Mucosa of rectum (tissue), 2 donors: Measurements from ENCODE around the gene TOMM20.

Experiments used
- H3K27ac ChIP-seq, 2 donors: one replicate each; pipeline ENCODE4 v1.7.0; 2013; ENCODE audit warnings: inconsistent platforms in 2 of 2, low read depth in 2 of 2, low read length in 2 of 2
- H3K27me3 ChIP-seq, 2 donors: one replicate each; pipeline ENCODE4 v1.7.0; 2013; ENCODE audit warnings: low read length in 2 of 2; ENCODE audit not compliant: control insufficient read depth in 2 of 2, insufficient read depth in 2 of 2
- H3K36me3 ChIP-seq, 2 donors: one replicate each; pipeline ENCODE4 v1.7.0; 2013; ENCODE audit warnings: low read length in 2 of 2; ENCODE audit not compliant: control insufficient read depth in 2 of 2, insufficient read depth in 2 of 2
- H3K4me1 ChIP-seq, 2 donors: one replicate each; pipeline ENCODE4 v1.7.0; 2013; ENCODE audit warnings: low read length in 2 of 2, mild to moderate bottlenecking in 1 of 2; ENCODE audit not compliant: control insufficient read depth in 2 of 2, insufficient read depth in 2 of 2
- H3K4me3 ChIP-seq, 2 donors: one replicate each; pipeline ENCODE4 v1.7.0; 2013; ENCODE audit warnings: low read length in 2 of 2
- H3K9ac ChIP-seq, 2 donors: one replicate each; pipeline ENCODE4 v1.7.0; 2013; ENCODE audit warnings: low read length in 2 of 2, low read depth in 1 of 2, mild to moderate bottlenecking in 1 of 2
- H3K9me3 ChIP-seq, 2 donors: one replicate each; pipeline ENCODE4 v1.7.0; 2013; ENCODE audit warnings: low read length in 2 of 2; ENCODE audit not compliant: control insufficient read depth in 2 of 2
- donor health status: healthy.
- donor health status: Normal muscosa, but diverticular disease.

Gene TOMM20

DNA sequence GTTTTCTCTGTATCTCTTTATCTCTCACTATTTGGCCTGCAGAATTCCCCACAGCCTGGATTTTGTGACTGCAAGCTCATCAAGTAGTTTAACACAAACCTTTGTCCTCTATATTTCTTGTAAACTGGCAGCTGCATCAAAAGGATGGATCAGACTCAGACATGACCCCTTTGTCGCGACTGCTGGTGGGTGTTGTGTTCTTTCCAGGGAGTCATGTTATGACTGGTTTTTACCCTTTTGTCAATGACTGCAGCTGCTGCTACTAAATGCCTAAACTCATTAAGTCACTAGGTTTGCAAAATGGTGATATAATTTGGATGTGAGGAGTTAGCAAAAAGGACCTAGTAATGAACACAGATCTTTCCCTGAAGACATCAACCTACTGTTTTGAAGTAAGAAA lies 10.2 kb upstream of the TOMM20 start:
- H3K9ac ChIP-seq, result no peak overlapping the region
- no peak overlapping the region for H3K27ac ChIP-seq
- H3K9me3 ChIP-seq, result no peaks in the 10 kb centered on the region
- H3K4me1 ChIP-seq, result no peaks in the 10 kb centered on the region
- H3K4me3 ChIP-seq, result no peak overlapping the region
- no peaks in the 10 kb centered on the region for H3K27me3 ChIP-seq
- H3K36me3 ChIP-seq, result peaks cover 57 to 58% of the 10 kb centered on the region in 2 donors

DNA sequence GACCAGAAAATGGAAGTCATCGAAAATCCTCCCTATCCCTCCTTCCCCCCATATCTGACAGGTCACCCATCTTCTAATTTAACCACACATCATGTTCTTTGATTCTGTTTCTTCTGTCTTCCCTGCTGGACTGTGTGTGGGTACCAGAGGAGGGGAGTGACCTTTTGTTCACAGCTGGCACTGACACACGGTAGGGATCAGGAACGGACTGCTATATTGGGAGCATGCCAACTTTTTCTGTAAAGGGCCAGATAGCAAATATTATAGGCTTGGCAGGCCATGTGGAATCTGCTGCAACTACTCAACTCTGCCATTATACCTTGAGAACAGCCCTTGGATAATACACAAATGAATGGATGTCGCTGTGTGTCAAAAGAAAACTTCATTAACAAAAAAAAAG lies 7.5 kb upstream of the TOMM20 start:
- H3K4me3 ChIP-seq, result no peak overlapping the region
- H3K27me3 ChIP-seq, result no peaks in the 10 kb centered on the region
- no peaks in the 10 kb centered on the region for H3K9me3 ChIP-seq
- no peaks in the 10 kb centered on the region for H3K4me1 ChIP-seq
- H3K27ac ChIP-seq, result no peak overlapping the region
- no peak overlapping the region for H3K9ac ChIP-seq
- peaks cover 45 to 57% of the 10 kb centered on the region in 2 donors for H3K36me3 ChIP-seq

GRCh38 chr1:235134171-235134570 lies 5.5 kb upstream of the TOMM20 start:
- Histone ChIP-seq H3K4me1 (no peaks in the 10 kb centered on the region), H3K27ac (no peak overlapping the region), H3K9me3 (no peaks in the 10 kb centered on the region), H3K9ac (no peak overlapping the region), H3K4me3 (no peak overlapping the region), H3K36me3 (peaks cover 37 to 46% of the 10 kb centered on the region in 2 donors), H3K27me3 (no peaks in the 10 kb centered on the region)

DNA sequence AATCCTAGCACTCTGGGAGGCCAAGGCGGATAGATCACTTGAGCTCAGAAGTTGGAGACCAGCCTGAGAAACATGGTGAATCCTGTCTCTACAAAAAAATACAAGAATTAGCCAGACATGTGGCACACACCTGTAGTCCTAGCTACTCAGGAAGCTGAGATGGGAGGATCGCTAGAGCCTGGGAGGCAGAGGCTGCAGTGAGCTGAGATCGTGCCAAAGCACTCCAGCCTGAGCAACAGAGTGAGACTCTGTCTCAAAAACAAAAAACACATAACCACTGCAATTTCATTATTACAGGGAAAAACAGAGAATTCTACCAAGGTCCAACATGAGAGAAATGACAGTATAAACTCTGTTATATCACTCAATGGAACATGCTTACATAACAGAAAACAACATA lies 4.4 kb upstream of the TOMM20 start:
- Histone ChIP-seq H3K9me3 (no peaks in the 10 kb centered on the region), H3K27ac (no peak overlapping the region), H3K36me3 (peaks cover 28 to 42% of the 10 kb centered on the region in 2 donors), H3K4me3 (no peak overlapping the region), H3K27me3 (no peaks in the 10 kb centered on the region), H3K4me1 (no peaks in the 10 kb centered on the region), H3K9ac (no peak overlapping the region)

DNA sequence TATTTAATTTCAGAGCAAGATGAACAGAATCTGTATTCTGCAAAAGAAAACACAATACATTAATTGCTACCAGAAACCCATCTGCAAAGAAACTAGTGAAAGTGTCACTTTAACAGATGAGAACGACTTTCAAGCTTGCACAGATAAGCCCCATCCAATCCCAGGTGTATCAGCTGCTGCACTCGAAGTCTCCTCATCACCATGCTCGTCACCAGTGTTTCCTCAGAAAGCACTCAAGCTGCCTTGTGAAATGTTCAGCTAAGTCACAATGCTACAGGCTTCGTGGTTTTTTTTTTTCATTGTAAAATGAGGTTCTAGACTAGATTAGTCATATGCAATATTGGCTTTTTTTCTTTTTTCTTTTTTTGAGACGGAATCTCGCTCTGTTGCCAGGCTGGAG lies 3.3 kb upstream of the TOMM20 start:
- Histone ChIP-seq H3K9ac (no peak overlapping the region), H3K27me3 (no peaks in the 10 kb centered on the region), H3K9me3 (no peaks in the 10 kb centered on the region), H3K4me1 (peaks cover 0 to 5% of the 10 kb centered on the region in 2 donors), H3K4me3 (no peak overlapping the region), H3K36me3 (peaks cover 17 to 35% of the 10 kb centered on the region in 2 donors), H3K27ac (no peak overlapping the region)

DNA sequence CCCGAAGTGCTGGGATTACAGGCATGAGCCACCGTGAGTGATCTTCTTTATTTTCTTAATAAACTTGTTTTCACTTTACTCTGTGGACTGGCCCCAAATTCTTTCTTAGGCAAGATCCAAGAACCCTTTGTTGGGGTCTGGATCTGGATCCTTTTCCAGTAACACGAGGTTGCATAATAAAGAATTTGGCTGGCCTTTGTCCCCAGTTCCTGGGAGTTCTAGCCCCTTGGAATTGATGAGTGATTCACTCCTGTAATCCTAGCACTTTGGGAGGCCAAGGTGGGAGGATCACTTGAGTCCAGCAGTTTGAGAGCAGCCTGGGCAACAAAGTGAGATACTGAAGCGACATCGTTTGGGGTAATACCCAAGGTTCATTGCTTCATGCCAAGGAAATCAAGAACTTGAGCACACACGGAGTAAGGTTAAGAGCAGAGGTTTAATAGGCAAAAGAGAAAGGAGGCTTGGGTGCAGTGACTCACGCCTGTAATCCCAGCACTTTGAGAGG lies 2.2 kb upstream of the TOMM20 start:
- H3K9ac ChIP-seq, result no peak overlapping the region

GRCh38 chr1:235129774-235130570 lies 1.3 kb upstream of the TOMM20 start:
- Histone ChIP-seq H3K27me3 (no peaks in the 10 kb centered on the region), H3K27ac (no peak overlapping the region), H3K9me3 (no peaks in the 10 kb centered on the region), H3K36me3 (peaks cover 2 to 19% of the 10 kb centered on the region in 2 donors), H3K9ac (no peak overlapping the region), H3K4me3 (no peak overlapping the region), H3K4me1 (peaks cover 0 to 5% of the 10 kb centered on the region in 2 donors)

More for the DNA sequence above, 2.2 kb upstream of the TOMM20 start:
- Histone ChIP-seq H3K4me3 (no peak overlapping the region), H3K9me3 (no peaks in the 10 kb centered on the region), H3K36me3 (peaks cover 7 to 24% of the 10 kb centered on the region in 2 donors), H3K27me3 (no peaks in the 10 kb centered on the region), H3K27ac (no peak overlapping the region), H3K4me1 (peaks cover 0 to 5% of the 10 kb centered on the region in 2 donors)

DNA sequence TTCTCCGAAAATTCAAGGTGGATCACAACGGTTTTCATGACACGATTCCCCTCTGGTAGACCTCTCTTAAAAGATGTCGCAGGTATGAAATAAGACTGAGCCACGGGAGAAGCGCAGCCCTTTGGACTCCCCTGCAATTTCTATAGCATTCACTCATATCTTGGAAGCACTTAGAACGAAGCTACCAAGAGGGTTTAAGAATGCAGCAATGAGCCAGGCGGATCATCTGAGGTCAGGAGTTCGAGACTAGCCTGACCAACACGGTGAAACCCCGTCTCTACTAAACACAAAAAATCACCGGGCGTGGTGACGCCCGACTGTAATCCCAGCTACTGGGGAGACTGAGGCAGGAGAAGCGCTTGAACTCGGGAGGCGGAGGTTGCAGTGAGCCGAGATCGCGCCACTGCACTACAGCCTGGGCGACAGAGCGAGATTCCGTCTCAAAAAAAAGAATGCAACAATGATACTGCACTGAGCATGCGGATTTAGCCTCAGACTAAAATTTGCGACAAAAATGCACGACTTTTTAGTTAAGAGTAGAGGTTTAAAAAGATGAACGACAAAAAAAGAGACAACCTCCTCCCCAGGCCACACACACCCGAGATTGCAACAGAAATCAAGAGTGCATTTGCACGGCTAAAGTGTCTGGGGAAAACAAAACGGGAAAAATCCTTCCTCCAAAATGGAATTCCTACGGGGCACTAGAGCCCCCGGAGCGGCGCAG lies 743 bp downstream of the TOMM20 start:
- Histone ChIP-seq H3K9ac (peak overlapping the region; percentile 96), H3K27ac (peak overlapping the region; percentile 86 to 91), H3K4me3 (peak overlapping the region; percentile 95 to 98), H3K9me3 (no peaks in the 10 kb centered on the region), H3K27me3 (no peaks in the 10 kb centered on the region), H3K4me1 (peaks cover 0 to 5% of the 10 kb centered on the region in 2 donors), H3K36me3 (peaks cover 0 to 6% of the 10 kb centered on the region in 2 donors)

DNA sequence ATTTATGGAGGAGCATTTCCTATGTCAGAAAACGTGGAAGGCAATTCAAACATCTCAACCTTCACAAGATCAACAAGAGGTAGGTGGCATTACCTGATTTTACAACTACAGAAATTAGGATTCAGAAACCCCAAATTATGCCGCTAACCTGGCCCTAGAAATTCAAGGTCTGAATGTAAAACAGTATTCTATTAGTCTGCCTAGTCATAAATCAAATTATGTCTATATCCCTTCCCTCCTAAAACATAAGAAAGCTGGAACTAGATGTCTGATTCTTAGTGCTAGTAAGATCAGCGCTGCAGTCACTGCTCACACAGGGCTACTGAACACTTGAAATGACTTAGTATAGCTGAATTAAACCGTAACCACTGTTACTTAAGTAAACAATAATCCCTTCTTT lies 1.4 kb downstream of the TOMM20 start:
- peaks cover 0 to 6% of the 10 kb centered on the region in 2 donors for H3K36me3 ChIP-seq
- peak overlapping the region; percentile 96 for H3K9ac ChIP-seq
- H3K4me1 ChIP-seq, result peaks cover 0 to 5% of the 10 kb centered on the region in 2 donors
- H3K4me3 ChIP-seq, result peak overlapping the region; percentile 95 to 98
- H3K27me3 ChIP-seq, result no peaks in the 10 kb centered on the region
- no peak overlapping the region for H3K27ac ChIP-seq
- no peaks in the 10 kb centered on the region for H3K9me3 ChIP-seq

DNA sequence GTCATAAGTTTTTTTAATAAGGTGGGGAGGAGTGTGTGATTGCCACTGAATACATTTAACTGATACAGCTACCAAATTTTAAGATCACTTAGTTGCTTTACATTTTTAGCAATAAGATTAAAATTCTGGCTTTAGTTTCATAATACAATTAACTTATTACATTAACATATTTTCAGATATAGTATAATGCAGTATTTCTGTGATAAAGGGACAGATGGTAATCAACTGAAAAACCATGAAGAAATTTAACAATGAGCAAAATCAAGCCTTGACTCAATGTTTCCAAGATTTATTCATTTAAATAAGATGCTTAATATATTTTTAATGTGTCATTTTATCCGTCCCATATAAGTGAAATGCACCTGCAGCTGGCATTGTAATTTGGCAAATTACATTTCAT lies 4.0 kb downstream of the TOMM20 start:
- H3K36me3 ChIP-seq, result peaks cover 9 to 12% of the 10 kb centered on the region in 2 donors
- H3K9ac ChIP-seq, result no peak overlapping the region
- no peaks in the 10 kb centered on the region for H3K27me3 ChIP-seq
- peaks cover 0 to 5% of the 10 kb centered on the region in 2 donors for H3K4me1 ChIP-seq
- no peaks in the 10 kb centered on the region for H3K9me3 ChIP-seq
- H3K27ac ChIP-seq, result no peak overlapping the region
- H3K4me3 ChIP-seq, result no peak overlapping the region
